HG03565 (cell line): ENCODE measurements around the gene AGAP3.

ENCODE experiments used
- ATAC-seq: cut with Tn5 transposase; IDR thresholded peaks from one replicate; pipeline ENCODE4 v1.9.1; 2021; ENCODE audit warnings: mild to moderate bottlenecking, moderate library complexity; ENCODE audit not compliant: unreplicated experiment

The AGAP3 gene

GRCh38 chr7:151134743-151135524 lies 48.7 kb downstream of the AGAP3 start:
- ATAC-seq: no peak

GRCh38 chr7:151135525-151135845 lies 49.2 kb downstream of the AGAP3 start:
- no peak for ATAC-seq

- no peak for ATAC-seq
Observed at GRCh38 chr7:151135866-151136843, 49.9 kb downstream of the AGAP3 start.

- no peak for ATAC-seq
Observed at GRCh38 chr7:151137076-151137675, 50.9 kb downstream of the AGAP3 start.

GRCh38 chr7:151137791-151138152 lies 51.5 kb downstream of the AGAP3 start:
- ATAC-seq: no peak

GRCh38 chr7:151138153-151138851 lies 52.0 kb downstream of the AGAP3 start:
- ATAC-seq: no peak

- no peak for ATAC-seq
Observed at GRCh38 chr7:151139071-151139790, 53.0 kb downstream of the AGAP3 start.

GRCh38 chr7:151139791-151140190 lies 53.5 kb downstream of the AGAP3 start:
- no peak for ATAC-seq

- ATAC-seq: no peak
Observed at GRCh38 chr7:151140826-151141225, 54.6 kb downstream of the AGAP3 start.

- no peak for ATAC-seq
Observed at GRCh38 chr7:151141311-151141854, 55.1 kb downstream of the AGAP3 start.

- no peak for ATAC-seq
Observed at GRCh38 chr7:151141855-151142685, 55.8 kb downstream of the AGAP3 start.

- ATAC-seq: no peak
Observed at GRCh38 chr7:151142686-151143040, 56.4 kb downstream of the AGAP3 start.

GRCh38 chr7:151143261-151144015 lies 57.2 kb downstream of the AGAP3 start:
- ATAC-seq: no peak

GRCh38 chr7:151144387-151144786 lies 58.1 kb downstream of the AGAP3 start:
- ATAC-seq: no peak

GRCh38 chr7:151146761-151147160 lies 60.5 kb downstream of the AGAP3 start:
- ATAC-seq: no peak

GRCh38 chr7:151148319-151149259 lies 62.3 kb downstream of the AGAP3 start:
- no peak for ATAC-seq

- no peak for ATAC-seq
Observed at GRCh38 chr7:151150388-151150787, 64.1 kb downstream of the AGAP3 start.
